Kidney epithelial cell (primary cell): ENCODE data around the gene DPEP3. TPM values are rescaled to one million over a fixed set of nuclear protein-coding genes. Genes with fewer than 3 reads are reported as not detected.

ENCODE experiments used
- DNase-seq: peaks from one replicate; pipeline ENCODE4 v3.0.0-alpha.2; 2010; ENCODE audit warnings: low read depth
- H3K27me3 ChIP-seq: 2 replicates; pipeline ENCODE4 v1.6.0; 2011; ENCODE audit warnings: low read length; ENCODE audit not compliant: control insufficient read depth, insufficient read depth
- H3K36me3 ChIP-seq: 2 replicates; pipeline ENCODE4 v1.5.1; 2011; ENCODE audit warnings: low read length; ENCODE audit not compliant: control insufficient read depth, insufficient read depth
- H3K4me3 ChIP-seq: 2 replicates; pipeline ENCODE4 v1.5.1; 2011; ENCODE audit warnings: low read depth, mild to moderate bottlenecking, control low read depth, low read length
- CTCF ChIP-seq: IDR thresholded peaks from 2 replicates; pipeline ENCODE4 v1.5.1; 2011; ENCODE audit warnings: mild to moderate bottlenecking, moderate library complexity, low read length, control low read depth, inconsistent platforms; ENCODE audit not compliant: insufficient read depth, poor library complexity, severe bottlenecking
- total RNA-seq: library from RNA; depleted of rRNA; stranded (reverse); fragments of >200 nt; gene quantifications from 2 replicates; pipeline ENCODE4 v1.2.3, GENCODE V29; 2015

The DPEP3 gene
- total RNA-seq, 1 donor from 2014 or later = not detected

- Histone ChIP-seq H3K4me3 (peak overlapping the region; percentile 92), H3K27me3 (no peaks in the 10 kb centered on the region), H3K36me3 (no peaks in the 10 kb centered on the region)
- DNase-seq = no peak
- no peak for TF ChIP-seq CTCF
Observed at GRCh38 chr16:67969254-67970039, 10.9 kb downstream of the DPEP3 start.

GRCh38 chr16:67968400-67969253 is 11.7 kb downstream of the DPEP3 start, which contains the start of gene SLC12A4:
SLC12A4 (minus strand) TSS chr16:67968637; CDS start chr16:67968553, 84 bp downstream.
- no peak for DNase-seq
- H3K4me3 ChIP-seq = peak within 1 kb of the TSS; percentile 92
- H3K27me3 ChIP-seq = no peaks in the 10 kb centered on the region
- H3K36me3 ChIP-seq = no peaks in the 10 kb centered on the region
- no peak for TF ChIP-seq CTCF

GRCh38 chr16:67967958-67968399 is 12.3 kb downstream of the DPEP3 start:
- H3K36me3 ChIP-seq = no peaks in the 10 kb centered on the region
- TF ChIP-seq CTCF = no peak
- no peak for DNase-seq
- peak overlapping the region; percentile 92 for H3K4me3 ChIP-seq
- H3K27me3 ChIP-seq = no peaks in the 10 kb centered on the region

- TF ChIP-seq CTCF = no peak
- peak overlapping the region; percentile 92 for H3K4me3 ChIP-seq
- no peak for DNase-seq
- no peaks in the 10 kb centered on the region for H3K27me3 ChIP-seq
- no peaks in the 10 kb centered on the region for H3K36me3 ChIP-seq
Observed at GRCh38 chr16:67967183-67967957, 12.9 kb downstream of the DPEP3 start.

GRCh38 chr16:67966549-67967182 is 13.6 kb downstream of the DPEP3 start:
- H3K36me3 ChIP-seq = no peaks in the 10 kb centered on the region
- no peak for DNase-seq
- no peaks in the 10 kb centered on the region for H3K27me3 ChIP-seq
- no peak for TF ChIP-seq CTCF
- peak overlapping the region; percentile 92 for H3K4me3 ChIP-seq
